WTC11 (cell line): ENCODE measurements around the gene NPAT. TPM values are rescaled to one million over a fixed set of nuclear protein-coding genes. Genes with fewer than 3 reads are reported as not detected.

Experiments
- ATAC-seq: fragments of 200-7000 bp; cut with Tn5 transposase; 2 replicates; pipeline ENCODE4 v1.10.0; 2021; ENCODE audit warnings: mild to moderate bottlenecking, moderate library complexity
- CTCF ChIA-PET: fragments of 300-600 bp; sonication (Branson Sonifier 250); formaldehyde crosslinking; loops from one replicate; lab custom pipeline; 2021; ENCODE audit warnings: antibody characterized with exemption; lab: Charles Lee
- POLR2A ChIA-PET: fragments of 350-600 bp; sonication (Branson Sonifier 250); formaldehyde crosslinking; loops from one replicate; lab custom pipeline; 2021; ENCODE audit warnings: antibody characterized with exemption; lab: Charles Lee
- DNase-seq: peaks from one replicate; pipeline ENCODE4 v3.0.0; 2021; ENCODE audit warnings: low spot score
- H3K27ac Mint-ChIP-seq: 2 replicates; pipeline ENCODE4 v1.8.0; 2021; ENCODE audit warnings: mixed read lengths
- H3K27me3 Mint-ChIP-seq: 2 replicates; pipeline ENCODE4 v1.8.0; 2021; ENCODE audit warnings: low read depth, mild to moderate bottlenecking, moderate library complexity, mixed read lengths
- H3K36me3 Mint-ChIP-seq: 2 replicates; pipeline ENCODE4 v1.8.0; 2021; ENCODE audit warnings: mixed read lengths
- H3K4me1 Mint-ChIP-seq: 2 replicates; pipeline ENCODE4 v1.8.0; 2022; ENCODE audit warnings: mixed read lengths
- H3K4me3 Mint-ChIP-seq: 2 replicates; pipeline ENCODE4 v1.8.0; 2021; ENCODE audit warnings: mild to moderate bottlenecking, moderate library complexity, mixed read lengths
- H3K9me3 Mint-ChIP-seq: 2 replicates; pipeline ENCODE4 v1.8.0; 2021; ENCODE audit warnings: mixed read lengths
- CDX4 ChIP-seq: fragments of 250-450 bp; sonication (Bioruptor Pico); IDR thresholded peaks from 2 replicates; pipeline ENCODE4 v1.9.0; 2021; ENCODE audit warnings: moderate library complexity, mild to moderate bottlenecking, inconsistent platforms, borderline replicate concordance
- EMX1 ChIP-seq: fragments of 250-450 bp; sonication (Bioruptor Pico); IDR thresholded peaks from 2 replicates; pipeline ENCODE4 v1.8.0; 2021; ENCODE audit warnings: mild to moderate bottlenecking
- HMGA2 ChIP-seq: fragments of 250-450 bp; sonication (Bioruptor Pico); IDR thresholded peaks from 2 replicates; pipeline ENCODE4 v1.4.0; 2021; ENCODE audit warnings: mild to moderate bottlenecking, moderate library complexity
- JAZF1 ChIP-seq: fragments of 250-450 bp; sonication (Bioruptor Pico); IDR thresholded peaks from 2 replicates; pipeline ENCODE4 v1.9.0; 2021; ENCODE audit warnings: moderate library complexity, mild to moderate bottlenecking, inconsistent platforms
- JUN ChIP-seq: sonication (generic); formaldehyde crosslinking; IDR thresholded peaks from 2 replicates; pipeline ENCODE4 v1.8.0; 2023; ENCODE audit warnings: mild to moderate bottlenecking, missing genetic modification reagents
- KAT7 ChIP-seq: sonication (generic); formaldehyde crosslinking; IDR thresholded peaks from 2 replicates; pipeline ENCODE4 v1.8.1; 2023; ENCODE audit warnings: missing genetic modification reagents, mild to moderate bottlenecking, borderline replicate concordance
- NFE2L1 ChIP-seq: sonication (generic); formaldehyde crosslinking; IDR thresholded peaks from 2 replicates; pipeline ENCODE4 v1.8.1; 2023; ENCODE audit warnings: missing genetic modification reagents
- SMAD3 ChIP-seq: sonication (generic); formaldehyde crosslinking; IDR thresholded peaks from 2 replicates; pipeline ENCODE4 v1.8.0; 2022; ENCODE audit warnings: missing genetic modification reagents, mild to moderate bottlenecking, borderline replicate concordance
- TEAD1 ChIP-seq: sonication (generic); formaldehyde crosslinking; IDR thresholded peaks from 2 replicates; pipeline ENCODE4 v1.8.0; 2022; ENCODE audit warnings: mild to moderate bottlenecking, missing genetic modification reagents
- ZBTB21 ChIP-seq: sonication (generic); formaldehyde crosslinking; IDR thresholded peaks from 2 replicates; pipeline ENCODE4 v1.8.1; 2023; ENCODE audit warnings: mild to moderate bottlenecking, missing genetic modification reagents, borderline replicate concordance
- ZMAT4 ChIP-seq: fragments of 250-450 bp; sonication (Bioruptor Pico); IDR thresholded peaks from 2 replicates; pipeline ENCODE4 v1.9.0; 2021; ENCODE audit warnings: mild to moderate bottlenecking
- ZNF138 ChIP-seq: sonication (generic); formaldehyde crosslinking; conservative IDR thresholded peaks from 2 replicates; pipeline ENCODE4 v1.8.1; 2022; ENCODE audit warnings: mild to moderate bottlenecking, moderate library complexity, missing genetic modification reagents
- ZNF219 ChIP-seq: sonication (generic); formaldehyde crosslinking; IDR thresholded peaks from 2 replicates; pipeline ENCODE4 v1.8.0; 2023; ENCODE audit warnings: missing genetic modification reagents, mild to moderate bottlenecking, borderline replicate concordance
- total RNA-seq: library from RNA; stranded (reverse); gene quantifications from 3 replicates; pipeline ENCODE4 v1.2.3, GENCODE V29; 2021
- TF ChIP-seq, protein P1 (sequence below): sonication (generic); formaldehyde crosslinking; IDR thresholded peaks from 2 replicates; pipeline ENCODE4 v1.8.1; 2022; ENCODE audit warnings: mild to moderate bottlenecking, moderate library complexity, missing genetic modification reagents
- TF ChIP-seq, protein P2 (sequence below): sonication (generic); formaldehyde crosslinking; IDR thresholded peaks from 2 replicates; pipeline ENCODE4 v1.8.1; 2022; ENCODE audit warnings: low read depth, mild to moderate bottlenecking, moderate library complexity, missing genetic modification reagents, borderline replicate concordance
- TF ChIP-seq, protein P3 (sequence below): sonication (generic); formaldehyde crosslinking; IDR thresholded peaks from 2 replicates; pipeline ENCODE4 v1.8.0; 2023; ENCODE audit warnings: missing genetic modification reagents, mild to moderate bottlenecking, borderline replicate concordance
- TF ChIP-seq, protein P4 (sequence below): sonication (generic); formaldehyde crosslinking; IDR thresholded peaks from 2 replicates; pipeline ENCODE4 v1.8.0; 2022; ENCODE audit warnings: mild to moderate bottlenecking, missing genetic modification reagents
- TF ChIP-seq, protein P5 (sequence below): sonication (generic); formaldehyde crosslinking; IDR thresholded peaks from 2 replicates; pipeline ENCODE4 v1.8.1; 2023; ENCODE audit warnings: mild to moderate bottlenecking, moderate library complexity, missing genetic modification reagents
- TF ChIP-seq, protein P6 (sequence below): fragments of 250-450 bp; sonication (Bioruptor Pico); conservative IDR thresholded peaks from 2 replicates; pipeline ENCODE4 v1.9.0; 2021; ENCODE audit warnings: mild to moderate bottlenecking

Gene NPAT
- total RNA-seq, 1 experiment from 2014 or later: 17.2 TPM

- H3K4me1 Mint-ChIP-seq: peaks cover 32% of the 10 kb centered on the region
- DNase-seq (no peak), ATAC-seq (no peak)
- CTCF ChIA-PET: interaction anchor here (1.0 to 1.7 kb wide), 3 partner anchors 50 to 222 kb away, joined by 3 to 10 read pairs (median 4); no protein-coding TSS in a partner anchor
- no peak overlapping the region for H3K4me3 Mint-ChIP-seq
- H3K36me3 Mint-ChIP-seq: no peaks in the 10 kb centered on the region; the same call in 1 of the 2 replicates
- TF ChIP-seq TEAD1 (0 out of 2 replicates have a peak, but pooled peaks have one; percentile 37), EMX1 (CRISPR knock-in tag) (no peak), ZBTB21 (CRISPR knock-in tag) (no peak), NFE2L1 (peak; percentile 13; the same call in 1 of the 2 replicates), ZNF219 (CRISPR knock-in tag) (0 out of 2 replicates have a peak, but pooled peaks have one; percentile 43), JUN (CRISPR knock-in tag) (0 out of 2 replicates have a peak, but pooled peaks have one; percentile 44)
- TF ChIP-seq, protein P1, sequence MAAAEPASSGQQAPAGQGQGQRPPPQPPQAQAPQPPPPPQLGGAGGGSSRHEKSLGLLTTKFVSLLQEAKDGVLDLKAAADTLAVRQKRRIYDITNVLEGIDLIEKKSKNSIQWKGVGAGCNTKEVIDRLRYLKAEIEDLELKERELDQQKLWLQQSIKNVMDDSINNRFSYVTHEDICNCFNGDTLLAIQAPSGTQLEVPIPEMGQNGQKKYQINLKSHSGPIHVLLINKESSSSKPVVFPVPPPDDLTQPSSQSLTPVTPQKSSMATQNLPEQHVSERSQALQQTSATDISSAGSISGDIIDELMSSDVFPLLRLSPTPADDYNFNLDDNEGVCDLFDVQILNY (CRISPR knock-in tag): 0 out of 2 replicates have a peak, but pooled peaks have one; percentile 19
- TF ChIP-seq, protein P2, sequence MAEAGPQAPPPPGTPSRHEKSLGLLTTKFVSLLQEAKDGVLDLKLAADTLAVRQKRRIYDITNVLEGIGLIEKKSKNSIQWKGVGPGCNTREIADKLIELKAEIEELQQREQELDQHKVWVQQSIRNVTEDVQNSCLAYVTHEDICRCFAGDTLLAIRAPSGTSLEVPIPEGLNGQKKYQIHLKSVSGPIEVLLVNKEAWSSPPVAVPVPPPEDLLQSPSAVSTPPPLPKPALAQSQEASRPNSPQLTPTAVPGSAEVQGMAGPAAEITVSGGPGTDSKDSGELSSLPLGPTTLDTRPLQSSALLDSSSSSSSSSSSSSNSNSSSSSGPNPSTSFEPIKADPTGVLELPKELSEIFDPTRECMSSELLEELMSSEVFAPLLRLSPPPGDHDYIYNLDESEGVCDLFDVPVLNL (CRISPR knock-in tag): no peak
- H3K27ac Mint-ChIP-seq: no peak overlapping the region; the same call in 1 of the 2 replicates
- no peaks in the 10 kb centered on the region for H3K27me3 Mint-ChIP-seq
- no peaks in the 10 kb centered on the region for H3K9me3 Mint-ChIP-seq
- POLR2A ChIA-PET: interaction anchor here (0.5 to 1.5 kb wide), 9 partner anchors 8 to 438 kb away, joined by 3 to 5 read pairs (median 3); partner anchors contain the start of gene POGLUT3
These were observed 396 bp downstream of the NPAT start for GRCh38 chr11:108221911-108222573.

DNA sequence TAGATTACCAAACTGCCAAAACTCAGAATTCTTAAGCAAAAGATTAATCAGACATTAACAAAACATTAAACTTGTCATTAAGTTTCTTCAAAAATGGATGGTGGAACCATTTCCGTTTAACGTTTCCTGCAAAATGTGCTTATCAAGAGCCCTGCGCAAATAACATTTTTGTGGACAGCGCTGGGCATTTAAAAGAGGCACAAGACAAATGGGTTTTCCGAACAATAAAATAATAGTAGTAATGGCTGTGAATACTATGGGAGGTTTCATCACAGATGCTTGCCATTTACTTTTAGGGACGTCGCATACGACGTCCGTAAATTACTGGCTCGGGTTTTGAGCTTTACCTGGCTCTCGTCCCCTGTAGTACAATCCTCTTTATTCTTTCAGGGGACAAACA, 1.1 kb downstream of the NPAT start:
- no peak for ATAC-seq
- no peak for DNase-seq
- no peak overlapping the region; the same call in 1 of the 2 replicates for H3K27ac Mint-ChIP-seq
- ChIA-PET CTCF (interaction anchor here (1.0 kb wide), 1 partner anchor 50 kb away, joined by 4 read pairs; no protein-coding TSS in a partner anchor), POLR2A (interaction anchor here (1.1 to 1.5 kb wide), 4 partner anchors 11 to 276 kb away, joined by 3 to 4 read pairs (median 3); partner anchors contain the start of gene POGLUT3)
- H3K27me3 Mint-ChIP-seq: no peaks in the 10 kb centered on the region
- H3K4me3 Mint-ChIP-seq: no peak overlapping the region
- H3K36me3 Mint-ChIP-seq: no peaks in the 10 kb centered on the region; the same call in 1 of the 2 replicates
- peaks cover 32% of the 10 kb centered on the region for H3K4me1 Mint-ChIP-seq
- no peaks in the 10 kb centered on the region for H3K9me3 Mint-ChIP-seq
- no peak for TF ChIP-seq JAZF1
- TF ChIP-seq SMAD3: no peak
- no peak for TF ChIP-seq ZMAT4 (CRISPR knock-in tag)
- TF ChIP-seq, protein P3, sequence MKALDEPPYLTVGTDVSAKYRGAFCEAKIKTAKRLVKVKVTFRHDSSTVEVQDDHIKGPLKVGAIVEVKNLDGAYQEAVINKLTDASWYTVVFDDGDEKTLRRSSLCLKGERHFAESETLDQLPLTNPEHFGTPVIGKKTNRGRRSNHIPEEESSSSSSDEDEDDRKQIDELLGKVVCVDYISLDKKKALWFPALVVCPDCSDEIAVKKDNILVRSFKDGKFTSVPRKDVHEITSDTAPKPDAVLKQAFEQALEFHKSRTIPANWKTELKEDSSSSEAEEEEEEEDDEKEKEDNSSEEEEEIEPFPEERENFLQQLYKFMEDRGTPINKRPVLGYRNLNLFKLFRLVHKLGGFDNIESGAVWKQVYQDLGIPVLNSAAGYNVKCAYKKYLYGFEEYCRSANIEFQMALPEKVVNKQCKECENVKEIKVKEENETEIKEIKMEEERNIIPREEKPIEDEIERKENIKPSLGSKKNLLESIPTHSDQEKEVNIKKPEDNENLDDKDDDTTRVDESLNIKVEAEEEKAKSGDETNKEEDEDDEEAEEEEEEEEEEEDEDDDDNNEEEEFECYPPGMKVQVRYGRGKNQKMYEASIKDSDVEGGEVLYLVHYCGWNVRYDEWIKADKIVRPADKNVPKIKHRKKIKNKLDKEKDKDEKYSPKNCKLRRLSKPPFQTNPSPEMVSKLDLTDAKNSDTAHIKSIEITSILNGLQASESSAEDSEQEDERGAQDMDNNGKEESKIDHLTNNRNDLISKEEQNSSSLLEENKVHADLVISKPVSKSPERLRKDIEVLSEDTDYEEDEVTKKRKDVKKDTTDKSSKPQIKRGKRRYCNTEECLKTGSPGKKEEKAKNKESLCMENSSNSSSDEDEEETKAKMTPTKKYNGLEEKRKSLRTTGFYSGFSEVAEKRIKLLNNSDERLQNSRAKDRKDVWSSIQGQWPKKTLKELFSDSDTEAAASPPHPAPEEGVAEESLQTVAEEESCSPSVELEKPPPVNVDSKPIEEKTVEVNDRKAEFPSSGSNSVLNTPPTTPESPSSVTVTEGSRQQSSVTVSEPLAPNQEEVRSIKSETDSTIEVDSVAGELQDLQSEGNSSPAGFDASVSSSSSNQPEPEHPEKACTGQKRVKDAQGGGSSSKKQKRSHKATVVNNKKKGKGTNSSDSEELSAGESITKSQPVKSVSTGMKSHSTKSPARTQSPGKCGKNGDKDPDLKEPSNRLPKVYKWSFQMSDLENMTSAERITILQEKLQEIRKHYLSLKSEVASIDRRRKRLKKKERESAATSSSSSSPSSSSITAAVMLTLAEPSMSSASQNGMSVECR (CRISPR knock-in tag): no peak
- TF ChIP-seq HMGA2: no peak
- TF ChIP-seq, protein P4, sequence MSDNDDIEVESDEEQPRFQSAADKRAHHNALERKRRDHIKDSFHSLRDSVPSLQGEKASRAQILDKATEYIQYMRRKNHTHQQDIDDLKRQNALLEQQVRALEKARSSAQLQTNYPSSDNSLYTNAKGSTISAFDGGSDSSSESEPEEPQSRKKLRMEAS (CRISPR knock-in tag): no peak
- no peak for TF ChIP-seq JUN (CRISPR knock-in tag)
- TF ChIP-seq CDX4 (CRISPR knock-in tag): no peak
- TF ChIP-seq, protein P5, sequence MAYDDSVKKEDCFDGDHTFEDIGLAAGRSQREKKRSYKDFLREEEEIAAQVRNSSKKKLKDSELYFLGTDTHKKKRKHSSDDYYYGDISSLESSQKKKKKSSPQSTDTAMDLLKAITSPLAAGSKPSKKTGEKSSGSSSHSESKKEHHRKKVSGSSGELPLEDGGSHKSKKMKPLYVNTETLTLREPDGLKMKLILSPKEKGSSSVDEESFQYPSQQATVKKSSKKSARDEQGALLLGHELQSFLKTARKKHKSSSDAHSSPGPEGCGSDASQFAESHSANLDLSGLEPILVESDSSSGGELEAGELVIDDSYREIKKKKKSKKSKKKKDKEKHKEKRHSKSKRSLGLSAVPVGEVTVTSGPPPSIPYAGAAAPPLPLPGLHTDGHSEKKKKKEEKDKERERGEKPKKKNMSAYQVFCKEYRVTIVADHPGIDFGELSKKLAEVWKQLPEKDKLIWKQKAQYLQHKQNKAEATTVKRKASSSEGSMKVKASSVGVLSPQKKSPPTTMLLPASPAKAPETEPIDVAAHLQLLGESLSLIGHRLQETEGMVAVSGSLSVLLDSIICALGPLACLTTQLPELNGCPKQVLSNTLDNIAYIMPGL (CRISPR knock-in tag): no peak
- TF ChIP-seq, protein P1 (CRISPR knock-in tag): no peak
- no peak for TF ChIP-seq ZNF138 (CRISPR knock-in tag)
- TF ChIP-seq, protein P6, sequence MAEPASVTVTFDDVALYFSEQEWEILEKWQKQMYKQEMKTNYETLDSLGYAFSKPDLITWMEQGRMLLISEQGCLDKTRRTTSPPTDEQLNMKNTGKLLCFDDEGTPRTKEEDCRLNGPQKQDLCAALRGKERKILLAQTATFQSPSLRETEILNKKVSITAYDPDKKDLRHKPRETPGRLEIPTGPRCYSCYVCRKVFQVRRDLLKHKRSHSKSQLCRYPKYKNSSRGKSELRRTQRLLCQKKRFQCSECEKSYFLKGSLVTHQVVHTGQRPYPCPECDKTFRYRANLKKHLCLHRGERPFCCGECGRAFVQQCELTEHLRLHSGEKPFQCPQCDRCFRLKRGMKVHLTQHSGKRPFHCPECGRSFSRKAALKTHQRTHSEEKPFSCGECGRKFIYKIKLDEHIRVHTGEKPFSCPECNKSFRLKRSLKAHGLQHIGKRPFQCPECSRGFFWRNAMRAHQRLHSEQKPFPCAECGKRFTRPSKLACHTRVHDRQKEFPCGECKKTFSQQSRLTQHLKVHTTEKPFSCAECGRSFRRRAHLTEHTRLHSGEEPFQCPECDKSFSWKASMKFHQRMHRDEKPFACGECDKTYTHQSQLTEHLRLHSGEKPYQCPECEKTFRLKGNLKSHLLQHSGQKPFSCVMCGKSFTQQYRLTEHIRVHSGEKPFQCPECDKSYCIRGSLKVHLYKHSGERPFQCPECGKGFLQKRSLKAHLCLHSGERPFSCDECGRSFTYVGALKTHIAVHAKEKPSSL (CRISPR knock-in tag): no peak
- no peak for TF ChIP-seq KAT7
